K562 (cell line): Measurements from ENCODE around the gene DTD1. TPM values are rescaled to one million over a fixed set of nuclear protein-coding genes. Genes with fewer than 3 reads are reported as not detected.
A peak's percentile ranks its signal among the peaks of the same experiment; 100 is the strongest.

Source experiments
- ATAC-seq: fragments of 200-7000 bp; cut with Tn5 transposase; 3 replicates; pipeline ENCODE4 v1.9.1; 2020; ENCODE audit warnings: moderate library complexity
- BruUV-seq: library from RNA; stranded (reverse); fragments of 400-500 nt; replicated peaks from 2 replicates; lab custom pipeline; 2021; lab: Mats Ljungman, UMichigan
- CTCF ChIA-PET: fragments of 300-600 bp; formaldehyde crosslinking; extraction: SDS; loops from one replicate; lab custom pipeline; 2021; ENCODE audit warnings: low intra/inter-chr PET ratio; lab: Yijun Ruan, JAX
- POLR2A ChIA-PET: fragments of 300-600, 350-650 bp; sonication (Branson Sonifier 250); formaldehyde crosslinking; extraction: SDS; loops from one replicate; lab custom pipeline; 2021; ENCODE audit warnings: antibody characterized with exemption, inconsistent platforms; lab: Yijun Ruan, JAX
- DNase-seq, 4 experiments: peaks; one replicate each; pipeline versions ENCODE4 v3.0.0 to v3.0.0-alpha.2; 2011 to 2018; ENCODE audit warnings: low spot score in 3 of 4, mixed read lengths in 3 of 4; ENCODE audit errors: extremely low read depth in 1 of 4
- FAIRE-seq: peaks from 2 replicates; lab custom pipeline; 2011; peaks lifted over from hg19 to GRCh38; lab: Jason Lieb, UNC
- H2AFZ ChIP-seq: 2 replicates; pipeline ENCODE4 v1.6.0; 2011; ENCODE audit warnings: low read depth, low read length, control low read depth, inconsistent platforms
- H3K27ac ChIP-seq: fragments of 200-600 bp; 3 replicates; pipeline ENCODE4 v1.8.0; 2011; ENCODE audit warnings: low read depth, mild to moderate bottlenecking, control low read depth, inconsistent platforms, low read length, moderate library complexity, mixed read lengths; ENCODE audit errors: extremely low read depth
- H3K27me3 ChIP-seq, 2 experiments: fragments of 300-600 bp in 1 of 2; 2 replicates in 1 of 2; 3 replicates in 1 of 2; pipeline versions ENCODE4 v1.6.0 to v1.8.0; 2011; ENCODE audit warnings: inconsistent platforms in 2 of 2, low read length in 2 of 2, mild to moderate bottlenecking in 1 of 2, mixed read lengths in 1 of 2, moderate library complexity in 1 of 2; ENCODE audit not compliant: control insufficient read depth in 2 of 2, insufficient read depth in 2 of 2
- H3K36me3 ChIP-seq: fragments of 300-600 bp; 3 replicates; pipeline ENCODE4 v1.8.0; 2011; ENCODE audit warnings: mild to moderate bottlenecking, low read length, inconsistent platforms; ENCODE audit not compliant: control insufficient read depth, insufficient read depth
- H3K4me1 ChIP-seq, 2 experiments: fragments of 200-600 bp in 1 of 2; replicated peaks in 1 of 2; 2 replicates in 1 of 2; 3 replicates in 1 of 2; pipeline versions ENCODE4 v1.5.1 to v1.8.0; 2011; ENCODE audit warnings: inconsistent platforms in 2 of 2, low read length in 2 of 2, mild to moderate bottlenecking in 1 of 2, mixed read lengths in 1 of 2, moderate library complexity in 1 of 2; ENCODE audit not compliant: control insufficient read depth in 2 of 2, insufficient read depth in 2 of 2
- H3K4me2 ChIP-seq: 2 replicates; pipeline ENCODE4 v1.6.1; 2011; ENCODE audit warnings: low read length, control low read depth, inconsistent platforms, mixed read lengths; ENCODE audit not compliant: insufficient read depth
- H3K4me3 ChIP-seq: fragments of 200-600 bp; sonication (generic), shearing (Covaris generic); 2 replicates; pipeline ENCODE4 v1.5.1; 2016; ENCODE audit warnings: control low read depth, inconsistent platforms
- H3K79me2 ChIP-seq: fragments of 200-600 bp; 3 replicates; pipeline ENCODE4 v1.8.0; 2011; ENCODE audit warnings: low read length, inconsistent platforms; ENCODE audit not compliant: control insufficient read depth, insufficient read depth
- H3K9ac ChIP-seq, 2 experiments: 2 replicates each; pipeline versions ENCODE4 v1.6.0 to v1.6.1; 2011; ENCODE audit warnings: low read depth in 2 of 2, low read length in 2 of 2, control low read depth in 1 of 2, inconsistent platforms in 1 of 2, mild to moderate bottlenecking in 1 of 2, mixed read lengths in 1 of 2; ENCODE audit not compliant: insufficient read depth in 1 of 2
- H3K9me1 ChIP-seq: one replicate; pipeline ENCODE4 v1.6.0; 2011; ENCODE audit warnings: inconsistent platforms, mild to moderate bottlenecking, low read length, moderate library complexity; ENCODE audit not compliant: control insufficient read depth, insufficient read depth
- H3K9me3 ChIP-seq: replicated peaks from 2 replicates; pipeline ENCODE4 v1.5.1; 2011; ENCODE audit warnings: low read depth, low read length, inconsistent platforms; ENCODE audit not compliant: control insufficient read depth, insufficient read depth
- H4K20me1 ChIP-seq: replicated peaks from 2 replicates; pipeline ENCODE4 v1.6.1; 2011; ENCODE audit warnings: low read length, inconsistent platforms, mixed read lengths; ENCODE audit not compliant: control insufficient read depth, insufficient read depth
- BCL6 ChIP-seq: fragments of 250-450 bp; sonication (Bioruptor Pico); IDR thresholded peaks from 2 replicates; pipeline ENCODE4 v1.4.0; 2020
- BRF1 ChIP-seq: IDR thresholded peaks from 3 replicates; pipeline ENCODE4 v1.6.1; 2011; ENCODE audit warnings: borderline replicate concordance, mild to moderate bottlenecking; ENCODE audit not compliant: insufficient read length; ENCODE audit errors: extremely low read depth
- CBFA2T2 ChIP-seq: fragments of 450-650 bp; conservative IDR thresholded peaks from 2 replicates; pipeline ENCODE4 v1.6.1; 2017; ENCODE audit warnings: mild to moderate bottlenecking
- CBFA2T3 ChIP-seq: fragments of 450-650 bp; IDR thresholded peaks from 2 replicates; pipeline ENCODE4 v1.6.1; 2017
- E2F4 ChIP-seq: sonication (generic); formaldehyde crosslinking; IDR thresholded peaks from 2 replicates; pipeline ENCODE4 v1.8.0; 2022; ENCODE audit warnings: mild to moderate bottlenecking, low read depth, missing genetic modification reagents
- FIP1L1 ChIP-seq: fragments of 200-400 bp; formaldehyde crosslinking; IDR thresholded peaks from 2 replicates; pipeline ENCODE4 v1.6.1; 2018; ENCODE audit warnings: mild to moderate bottlenecking, low read depth, low read length; ENCODE audit not compliant: poor library complexity, severe bottlenecking
- PATZ1 ChIP-seq: fragments of 250-450 bp; sonication (Bioruptor Pico); IDR thresholded peaks from 2 replicates; pipeline ENCODE4 v1.5.0; 2020; ENCODE audit warnings: mild to moderate bottlenecking, borderline replicate concordance
- SAFB2 ChIP-seq: fragments of 200-400 bp; formaldehyde crosslinking; IDR thresholded peaks from 2 replicates; pipeline ENCODE4 v1.6.1; 2018; ENCODE audit warnings: borderline replicate concordance, low read length, low read depth, moderate library complexity; ENCODE audit not compliant: severe bottlenecking
- SMARCA4 ChIP-seq: fragments of 450-650 bp; IDR thresholded peaks from 2 replicates; pipeline ENCODE4 v1.6.1; 2016
- ZEB2 ChIP-seq: fragments of 450-650 bp; IDR thresholded peaks from 2 replicates; pipeline ENCODE4 v1.6.1; 2016
- ZNF316 ChIP-seq: fragments of 450-650 bp; IDR thresholded peaks from 2 replicates; pipeline ENCODE4 v1.6.1; 2016
- WGBS: fragments of 100-300 bp; shearing (Covaris generic); methylation state at CpG from one replicate; pipeline ENCODE4 v1.1.6; 2016; ENCODE audit warnings: low coverage, mixed read lengths; ENCODE audit not compliant: insufficient coverage; ENCODE audit errors: missing lambda C conversion rate; 5-methylcytosine and 5-hydroxymethylcytosine counted together
- in situ Hi-C: fragments of 300-500 bp; cut with MboI; formaldehyde crosslinking; loops from 4 replicates; pipeline ENCODE4 v1.15.0; 2018; ENCODE audit warnings: inconsistent platforms, mixed read lengths
- intact Hi-C: fragments of 100-400 bp; cut with micrococcal nuclease; formaldehyde crosslinking; loops from 2 replicates; pipeline ENCODE4 v1.14.2; 2022
- polyA plus RNA-seq, 8 experiments: library from polyadenylated mRNA; depleted of rRNA in 4 of 8; stranded (reverse) in 5 of 8; unstranded in 3 of 8; fragments of >200 nt; fragmentation: Nextera tagmentation in 2 of 8; fragmentation: Illumina TruSeq in 1 of 8; extraction: Ambion mirVana in 2 of 8; extraction: Trizol in 1 of 8; gene quantifications; 2 replicates each; pipeline versions ENCODE4 v1.2.1 to v1.2.3, GENCODE V29; 2011 to 2014; ENCODE audit warnings: inconsistent platforms in 1 of 8, missing spikeins in 1 of 8
- total RNA-seq, 7 experiments: library from RNA; depleted of rRNA in 6 of 7; stranded (reverse); fragments of >200 nt in 6 of 7; fragmentation: Illumina TruSeq in 2 of 7; extraction: Trizol in 2 of 7; gene quantifications; 2 replicates each; pipeline versions ENCODE4 v1.2.1 to v1.2.3, GENCODE V29; 2011 to 2021; ENCODE audit warnings: low replicate concordance in 1 of 7
- TF ChIP-seq, protein P1 (sequence below): fragments of 200-800 bp; sonication (Bioruptor generic); IDR thresholded peaks from 2 replicates; pipeline ENCODE4 v1.6.1; 2017; ENCODE audit warnings: missing genetic modification characterization, missing compliant biosample characterization

DTD1 gene
- total and polyA plus RNA-seq, 9 of the 15 experiments (the other 6 are each of a cell fraction or from before 2014, with no cell fraction given) = 5.7 to 28.6 (median 26.8) TPM

GRCh38 chr20:18781509-18781908 lies 193.7 kb downstream of the DTD1 start:
- intact Hi-C loops = no loop called here
- no peak overlapping the region for H2AFZ ChIP-seq
- ATAC-seq (no peak), FAIRE-seq (no peak), DNase-seq (no peak)
- no peaks in the 10 kb centered on the region for H4K20me1 ChIP-seq
- H3K36me3 ChIP-seq = no peaks in the 10 kb centered on the region
- POLR2A ChIA-PET = no interaction called here
- H3K4me1 ChIP-seq = no peaks in the 10 kb centered on the region
- H3K4me3 ChIP-seq = no peak overlapping the region
- WGBS = 0% methylated on average over 3 of the region's 3 CpGs
- H3K4me2 ChIP-seq = no peak overlapping the region
- H3K9me1 ChIP-seq = no peaks in the 10 kb centered on the region
- in situ Hi-C loops = no loop called here
- H3K79me2 ChIP-seq = no peaks in the 10 kb centered on the region
- TF ChIP-seq ZNF316 (peak; percentile 21; the same call in 1 of the 2 replicates), BRF1 (no peak), SMARCA4 (no peak)
- no peak overlapping the region for H3K9ac ChIP-seq
- BruUV-seq = no TSS peak
- H3K27ac ChIP-seq = no peak overlapping the region
- H3K9me3 ChIP-seq = no peaks in the 10 kb centered on the region
- peaks cover 0 to 7% of the 10 kb centered on the region in 2 experiments; a peak in 2 of 5 replicates for H3K27me3 ChIP-seq
- CTCF ChIA-PET = no interaction called here

GRCh38 chr20:18783385-18783959 lies 195.6 kb downstream of the DTD1 start:
- FAIRE-seq (no peak), DNase-seq (no peak), ATAC-seq (no peak)
- Histone ChIP-seq H3K36me3 (no peaks in the 10 kb centered on the region), H3K9me3 (no peaks in the 10 kb centered on the region), H3K4me3 (no peak overlapping the region), H3K4me2 (no peak overlapping the region), H3K27me3 (peaks cover 0 to 7% of the 10 kb centered on the region in 2 experiments; a peak in 2 of 5 replicates), H2AFZ (no peak overlapping the region), H3K79me2 (no peaks in the 10 kb centered on the region), H3K9ac (no peak overlapping the region), H3K9me1 (no peaks in the 10 kb centered on the region), H3K4me1 (no peaks in the 10 kb centered on the region), H3K27ac (no peak overlapping the region), H4K20me1 (no peaks in the 10 kb centered on the region)
- BruUV-seq = no TSS peak
- intact Hi-C loops (no loop called here), in situ Hi-C loops (no loop called here)
- 0% methylated on average over 4 of the region's 5 CpGs for WGBS
- ChIA-PET POLR2A (no interaction called here), CTCF (no interaction called here)
- no peak for TF ChIP-seq CBFA2T2
- TF ChIP-seq BCL6 (CRISPR knock-in tag) = no peak
- no peak for TF ChIP-seq E2F4 (CRISPR knock-in tag)
- no peak for TF ChIP-seq CBFA2T3
- TF ChIP-seq SAFB2 = no peak
- TF ChIP-seq FIP1L1 = no peak
- no peak for TF ChIP-seq PATZ1 (CRISPR knock-in tag)
- TF ChIP-seq, protein P1, sequence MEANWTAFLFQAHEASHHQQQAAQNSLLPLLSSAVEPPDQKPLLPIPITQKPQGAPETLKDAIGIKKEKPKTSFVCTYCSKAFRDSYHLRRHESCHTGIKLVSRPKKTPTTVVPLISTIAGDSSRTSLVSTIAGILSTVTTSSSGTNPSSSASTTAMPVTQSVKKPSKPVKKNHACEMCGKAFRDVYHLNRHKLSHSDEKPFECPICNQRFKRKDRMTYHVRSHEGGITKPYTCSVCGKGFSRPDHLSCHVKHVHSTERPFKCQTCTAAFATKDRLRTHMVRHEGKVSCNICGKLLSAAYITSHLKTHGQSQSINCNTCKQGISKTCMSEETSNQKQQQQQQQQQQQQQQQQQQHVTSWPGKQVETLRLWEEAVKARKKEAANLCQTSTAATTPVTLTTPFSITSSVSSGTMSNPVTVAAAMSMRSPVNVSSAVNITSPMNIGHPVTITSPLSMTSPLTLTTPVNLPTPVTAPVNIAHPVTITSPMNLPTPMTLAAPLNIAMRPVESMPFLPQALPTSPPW (CRISPR knock-in tag) = no peak
- TF ChIP-seq ZEB2 = no peak
